Fibroblast of villous mesenchyme (primary cell): Measurements from ENCODE around the gene SDF2. TPM values are rescaled to one million over a fixed set of nuclear protein-coding genes. Genes with fewer than 3 reads are reported as not detected.
"Not testable (repeated sequence)": the region's sequence is repeated elsewhere in the genome, so short reads cannot be mapped to it uniquely, and the experiment has no call there.

ENCODE experiments used
- DNase-seq: peaks from one replicate; pipeline ENCODE4 v3.0.0-alpha.2; 2010; ENCODE audit warnings: low read depth
- H3K4me3 ChIP-seq: 2 replicates; pipeline ENCODE4 v1.5.1; 2011; ENCODE audit warnings: low read depth, mild to moderate bottlenecking, low read length
- total RNA-seq: library from RNA; depleted of rRNA; stranded (reverse); fragments of >200 nt; gene quantifications from 2 replicates; pipeline ENCODE4 v1.2.3, GENCODE V29; 2012
- TF ChIP-seq, protein P1 (sequence below): IDR thresholded peaks from 2 replicates; pipeline ENCODE4 v1.5.1; 2012; ENCODE audit warnings: low read depth, mild to moderate bottlenecking, low read length; ENCODE audit not compliant: insufficient read depth

The SDF2 gene
- total RNA-seq, 1 donor = 57.4 TPM

DNA sequence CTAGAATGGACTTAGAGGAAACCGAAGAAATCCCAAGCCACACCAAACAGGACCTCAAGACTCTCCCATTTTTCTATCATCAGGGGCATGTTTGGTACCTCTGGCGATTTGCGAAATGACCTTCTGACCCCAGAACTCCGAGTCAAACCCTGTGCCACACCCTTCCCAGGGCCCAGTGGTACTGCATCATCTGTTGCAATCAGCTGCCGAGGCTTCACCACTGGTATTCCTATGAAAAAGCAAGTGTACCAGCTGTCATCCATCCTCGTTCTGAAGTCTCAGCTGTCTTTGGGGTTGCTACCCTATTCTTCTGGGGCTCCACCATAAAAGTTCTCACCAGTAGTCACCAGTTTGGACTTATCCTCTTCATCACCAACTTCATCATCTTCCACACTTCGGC lies 45.4 kb downstream of the SDF2 start:
- no peak overlapping the region for H3K4me3 ChIP-seq
- DNase-seq = no peak

GRCh38 chr17:28615260-28615940 lies 46.3 kb downstream of the SDF2 start:
- no peak overlapping the region for H3K4me3 ChIP-seq
- DNase-seq = no peak
- TF ChIP-seq, protein P1, sequence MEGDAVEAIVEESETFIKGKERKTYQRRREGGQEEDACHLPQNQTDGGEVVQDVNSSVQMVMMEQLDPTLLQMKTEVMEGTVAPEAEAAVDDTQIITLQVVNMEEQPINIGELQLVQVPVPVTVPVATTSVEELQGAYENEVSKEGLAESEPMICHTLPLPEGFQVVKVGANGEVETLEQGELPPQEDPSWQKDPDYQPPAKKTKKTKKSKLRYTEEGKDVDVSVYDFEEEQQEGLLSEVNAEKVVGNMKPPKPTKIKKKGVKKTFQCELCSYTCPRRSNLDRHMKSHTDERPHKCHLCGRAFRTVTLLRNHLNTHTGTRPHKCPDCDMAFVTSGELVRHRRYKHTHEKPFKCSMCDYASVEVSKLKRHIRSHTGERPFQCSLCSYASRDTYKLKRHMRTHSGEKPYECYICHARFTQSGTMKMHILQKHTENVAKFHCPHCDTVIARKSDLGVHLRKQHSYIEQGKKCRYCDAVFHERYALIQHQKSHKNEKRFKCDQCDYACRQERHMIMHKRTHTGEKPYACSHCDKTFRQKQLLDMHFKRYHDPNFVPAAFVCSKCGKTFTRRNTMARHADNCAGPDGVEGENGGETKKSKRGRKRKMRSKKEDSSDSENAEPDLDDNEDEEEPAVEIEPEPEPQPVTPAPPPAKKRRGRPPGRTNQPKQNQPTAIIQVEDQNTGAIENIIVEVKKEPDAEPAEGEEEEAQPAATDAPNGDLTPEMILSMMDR = no peak

More for the DNA sequence above, 45.4 kb downstream of the SDF2 start:
- TF ChIP-seq, protein P1 = no peak

GRCh38 chr17:28613931-28614381 lies 47.8 kb downstream of the SDF2 start, which contains the start of gene RSKR:
TSS of gene RSKR (minus strand) at chr17:28614185. CDS start at chr17:28614161, 24 bp downstream.
- DNase-seq = no peak
- TF ChIP-seq, protein P1 = peak; percentile 3
- no peak within 1 kb of the TSS for H3K4me3 ChIP-seq

DNA sequence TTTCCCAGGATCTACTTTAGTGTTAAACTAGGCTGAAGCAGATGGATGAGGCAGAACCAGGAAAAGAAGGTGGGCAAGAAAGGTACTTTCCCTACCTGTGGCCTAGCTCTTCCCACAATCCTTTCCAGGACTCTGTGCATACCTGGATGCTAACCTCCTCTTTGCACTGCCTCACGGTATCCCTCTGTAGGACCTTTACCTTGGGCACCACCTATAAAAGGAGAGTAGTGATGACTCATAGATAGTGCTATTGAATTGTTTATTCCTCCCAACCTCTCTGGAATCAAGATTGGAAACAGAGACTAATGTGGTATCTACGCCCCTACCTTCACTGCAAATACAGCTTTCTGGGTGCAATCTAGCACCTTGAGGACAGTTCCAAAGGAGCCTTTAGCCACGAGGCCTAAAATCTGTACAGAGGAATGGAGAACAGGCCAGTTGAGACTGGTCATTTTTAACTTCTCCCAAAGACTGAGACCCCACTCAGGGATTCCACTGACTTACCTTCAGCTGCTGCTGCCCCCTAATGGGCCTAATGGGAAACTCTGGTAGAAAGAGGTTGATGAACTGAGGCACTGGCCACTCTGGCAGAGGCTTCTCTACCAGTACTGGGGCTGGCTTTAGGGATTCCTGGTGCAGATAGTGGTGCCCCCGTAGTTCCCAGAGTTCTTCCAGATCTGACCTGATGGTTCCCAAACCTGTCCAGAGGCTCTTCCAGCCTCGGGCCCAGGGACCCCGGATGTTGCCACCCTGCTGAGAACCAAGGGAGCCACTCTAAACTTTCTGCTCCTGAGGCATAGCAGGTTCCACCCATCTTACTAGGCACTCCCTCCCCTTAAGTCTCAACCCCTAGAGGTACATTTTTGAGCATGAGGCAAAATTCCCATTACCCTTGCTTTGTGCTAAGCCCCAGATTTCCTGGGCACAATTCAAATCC lies 48.5 kb downstream of the SDF2 start:
- DNase-seq = peak; percentile 39
- TF ChIP-seq, protein P1 = peak; percentile 75
- no peak overlapping the region for H3K4me3 ChIP-seq

GRCh38 chr17:28612531-28612930 lies 49.2 kb downstream of the SDF2 start:
- TF ChIP-seq, protein P1 = no peak
- no peak for DNase-seq
- H3K4me3 ChIP-seq = no peak overlapping the region

GRCh38 chr17:28610376-28610775 lies 51.3 kb downstream of the SDF2 start:
- TF ChIP-seq, protein P1 = no peak
- no peak for DNase-seq
- no peak overlapping the region for H3K4me3 ChIP-seq

GRCh38 chr17:28604031-28604430 lies 57.7 kb downstream of the SDF2 start:
- DNase-seq, H3K4me3 ChIP-seq: not testable (repeated sequence)
